Peyer's patch (tissue), 4 donors: ENCODE results near the gene EGFLAM. TPM values are rescaled to one million over a fixed set of nuclear protein-coding genes. Genes with fewer than 3 reads are reported as not detected.

Experiments
- DNase-seq, 3 donors: peaks; one replicate each; pipeline ENCODE4 v3.0.0-alpha.2; 2017 to 2019
- H3K27ac ChIP-seq, 4 donors: fragments of 200-600 bp; sonication (generic); one replicate each; pipeline ENCODE4 v1.5.1; 2016 to 2019
- H3K27me3 ChIP-seq, 2 donors: fragments of 200-600 bp; sonication (generic); one replicate each; pipeline ENCODE4 v1.5.1; 2019
- H3K36me3 ChIP-seq, 3 donors: fragments of 200-600 bp; sonication (generic); one replicate each; pipeline ENCODE4 v1.5.1; 2016 to 2019
- H3K4me1 ChIP-seq, 4 donors: fragments of 200-600 bp; sonication (generic); one replicate each; pipeline ENCODE4 v1.5.1; 2016 to 2019
- H3K4me3 ChIP-seq, 4 donors: fragments of 200-600 bp; sonication (generic); 1 replicate in 3 of 4; 2 replicates in 1 of 4; pipeline ENCODE4 v1.5.1; 2016 to 2019; ENCODE audit warnings: mild to moderate bottlenecking in 1 of 4
- H3K9me3 ChIP-seq, 4 donors: fragments of 200-600 bp; sonication (generic); one replicate each; pipeline ENCODE4 v1.5.1; 2016 to 2019; ENCODE audit warnings: mild to moderate bottlenecking in 1 of 4
- CTCF ChIP-seq, 6 experiments: fragments of 450-650 bp in 4 of 6; fragments of 200-600 bp in 2 of 6; sonication (generic) in 1 of 6; IDR thresholded peaks; one replicate each; pipeline ENCODE4 v1.5.1; 2017 to 2019; ENCODE audit warnings: antibody characterized with exemption in 6 of 6, mild to moderate bottlenecking in 3 of 6, moderate library complexity in 1 of 6
- POLR2A ChIP-seq, 2 donors: fragments of 450-650 bp; IDR thresholded peaks; one replicate each; pipeline ENCODE4 v1.5.1; 2017; ENCODE audit warnings: antibody characterized with exemption in 2 of 2, mild to moderate bottlenecking in 2 of 2, moderate library complexity in 2 of 2
- total RNA-seq, 4 donors: library from RNA; depleted of rRNA; stranded (reverse); fragments of >200 nt; gene quantifications; one replicate each; pipeline ENCODE4 v1.1.0, GENCODE V29; 2016

Gene EGFLAM
- total RNA-seq, 4 donors from 2014 or later: 0.54 to 1.7 (median 0.70) TPM; not detected in 1

DNA sequence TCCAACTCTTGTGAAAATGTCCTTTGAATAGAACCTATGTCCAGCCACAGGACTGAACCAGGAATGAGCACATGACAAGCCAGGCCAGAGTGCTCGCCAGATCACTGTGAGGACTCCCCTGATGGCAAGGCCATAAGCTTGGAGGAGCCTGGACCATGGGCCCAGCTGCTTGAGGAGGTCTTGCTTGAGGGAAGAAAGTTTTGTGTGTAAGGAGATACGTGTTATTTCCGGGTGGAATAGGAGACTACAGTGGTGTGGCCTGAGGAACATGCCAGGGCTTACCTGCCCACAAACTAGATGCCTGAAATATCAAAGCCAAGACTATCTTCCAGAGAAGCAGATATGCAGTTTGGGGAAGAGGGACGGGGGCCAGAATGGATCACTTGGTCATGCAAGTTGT lies 213.3 kb downstream of the EGFLAM start:
- H3K4me3 ChIP-seq: no peak overlapping the region
- no peak overlapping the region for H3K27ac ChIP-seq
- peaks cover 0 to 17% (median 0%) of the 10 kb centered on the region in 4 donors for H3K4me1 ChIP-seq
- no peaks in the 10 kb centered on the region for H3K36me3 ChIP-seq
- no peak for DNase-seq
- TF ChIP-seq CTCF (IDR thresholded peaks at IDR 0.05): no peak
- no peak for TF ChIP-seq POLR2A (IDR thresholded peaks at IDR 0.05)
- no peaks in the 10 kb centered on the region for H3K9me3 ChIP-seq
- no peaks in the 10 kb centered on the region for H3K27me3 ChIP-seq

DNA sequence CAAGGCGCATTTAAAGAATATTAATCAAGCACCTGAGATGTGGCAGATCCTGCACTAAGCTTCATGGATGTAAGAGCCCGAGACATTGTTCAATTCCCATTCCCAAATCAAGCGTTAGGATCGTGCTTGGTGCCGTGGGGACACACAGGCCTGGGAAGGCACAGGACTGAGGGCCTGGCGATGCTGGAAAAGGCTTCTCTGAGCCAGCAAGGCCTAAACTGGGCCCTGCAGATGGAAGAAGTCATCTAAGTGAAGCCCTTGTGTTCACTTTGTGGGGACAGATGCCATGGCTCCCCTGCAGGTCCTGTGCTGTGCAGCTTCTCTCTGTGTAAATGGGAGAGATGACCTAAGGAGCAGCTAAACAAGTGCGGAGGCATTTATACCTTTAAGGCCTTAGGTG lies 214.2 kb downstream of the EGFLAM start:
- Histone ChIP-seq H3K27me3 (no peaks in the 10 kb centered on the region), H3K36me3 (no peaks in the 10 kb centered on the region), H3K27ac (no peak overlapping the region), H3K9me3 (no peaks in the 10 kb centered on the region), H3K4me3 (no peak overlapping the region), H3K4me1 (peaks cover 0 to 14% (median 0%) of the 10 kb centered on the region in 4 donors)
- no peak for DNase-seq
- TF ChIP-seq POLR2A (IDR thresholded peaks at IDR 0.05) (no peak), CTCF (IDR thresholded peaks at IDR 0.05) (no peak)

DNA sequence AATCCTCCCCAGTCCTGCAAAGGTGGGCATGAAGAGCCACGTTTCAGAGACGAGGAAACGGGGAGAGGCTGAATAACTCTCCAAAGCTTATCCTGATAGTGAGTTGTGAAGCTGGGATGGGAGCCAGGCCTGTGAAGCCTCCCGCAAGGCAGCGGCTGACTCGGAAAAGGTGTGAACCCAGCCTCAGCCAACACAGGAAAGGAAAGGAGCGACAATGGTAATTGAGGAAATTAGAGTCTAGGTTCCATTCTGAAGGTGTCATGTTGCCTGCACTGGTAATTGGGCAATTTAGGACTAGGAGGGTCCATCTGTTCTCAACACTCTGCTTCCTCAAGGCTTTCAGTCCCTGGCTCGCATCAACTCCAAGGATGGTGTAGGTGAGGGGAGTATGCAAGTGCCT lies 214.6 kb downstream of the EGFLAM start:
- Histone ChIP-seq H3K27ac (no peak overlapping the region), H3K27me3 (no peaks in the 10 kb centered on the region), H3K9me3 (no peaks in the 10 kb centered on the region), H3K36me3 (no peaks in the 10 kb centered on the region), H3K4me1 (peaks cover 0 to 9% (median 0%) of the 10 kb centered on the region in 4 donors), H3K4me3 (no peak overlapping the region)
- TF ChIP-seq POLR2A (IDR thresholded peaks at IDR 0.05): no peak
- TF ChIP-seq CTCF (IDR thresholded peaks at IDR 0.05): no peak
- DNase-seq: no peak

DNA sequence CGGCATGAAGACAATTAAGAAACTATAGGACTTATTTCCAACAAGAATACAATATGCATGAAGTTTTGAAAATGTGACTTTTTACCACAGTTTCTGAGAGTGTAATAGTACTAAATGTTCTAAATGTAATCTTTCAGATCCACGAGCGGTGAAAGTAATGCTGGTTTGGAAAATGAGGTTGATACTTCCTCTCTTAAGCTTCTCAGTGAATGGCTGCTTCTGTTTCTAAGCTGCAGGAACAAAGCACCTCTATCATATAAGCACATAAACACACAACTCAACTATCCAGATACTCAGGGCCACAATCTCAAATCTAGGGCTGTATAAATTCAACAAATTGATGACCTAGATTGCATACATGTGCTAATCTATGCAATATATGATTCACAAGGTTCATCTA lies 219.8 kb downstream of the EGFLAM start:
- no peak for TF ChIP-seq POLR2A (IDR thresholded peaks at IDR 0.05)
- DNase-seq: no peak
- H3K27ac ChIP-seq: no peak overlapping the region
- H3K9me3 ChIP-seq: no peaks in the 10 kb centered on the region
- H3K27me3 ChIP-seq: no peaks in the 10 kb centered on the region
- no peaks in the 10 kb centered on the region for H3K36me3 ChIP-seq
- H3K4me3 ChIP-seq: no peak overlapping the region
- no peaks in the 10 kb centered on the region for H3K4me1 ChIP-seq

- Histone ChIP-seq H3K27ac (no peak overlapping the region), H3K9me3 (no peaks in the 10 kb centered on the region), H3K36me3 (no peaks in the 10 kb centered on the region), H3K27me3 (no peaks in the 10 kb centered on the region), H3K4me3 (no peak overlapping the region), H3K4me1 (no peaks in the 10 kb centered on the region)
- TF ChIP-seq POLR2A (IDR thresholded peaks at IDR 0.05): no peak
- TF ChIP-seq CTCF (IDR thresholded peaks at IDR 0.05): no peak
- no peak for DNase-seq
Measured at GRCh38 chr5:38478878-38479277, 220.5 kb downstream of the EGFLAM start.

- no peaks in the 10 kb centered on the region for H3K4me1 ChIP-seq
- DNase-seq: no peak
- no peak overlapping the region for H3K4me3 ChIP-seq
- H3K36me3 ChIP-seq: no peaks in the 10 kb centered on the region
- TF ChIP-seq POLR2A (IDR thresholded peaks at IDR 0.05): no peak
- TF ChIP-seq CTCF (IDR thresholded peaks at IDR 0.05): no peak
- H3K9me3 ChIP-seq: no peaks in the 10 kb centered on the region
- no peak overlapping the region for H3K27ac ChIP-seq
- no peaks in the 10 kb centered on the region for H3K27me3 ChIP-seq
Measured at GRCh38 chr5:38479315-38479904, 221.1 kb downstream of the EGFLAM start.
